BLaER1 (cell line): Measurements from ENCODE around the gene ELOA2.
"Not testable (repeated sequence)": the region's sequence is repeated elsewhere in the genome, so short reads cannot be mapped to it uniquely, and the experiment has no call there.

Experiments used
- H3K27ac ChIP-seq: shearing (Covaris generic); formaldehyde crosslinking; 2 replicates; pipeline ENCODE4 v1.8.1; 2022
- H3K27me3 ChIP-seq: shearing (Covaris generic); formaldehyde crosslinking; 2 replicates; pipeline ENCODE4 v1.8.1; 2022
- H3K36me3 ChIP-seq: shearing (Covaris generic); formaldehyde crosslinking; 2 replicates; pipeline ENCODE4 v1.8.1; 2022
- H3K4me1 ChIP-seq: shearing (Covaris generic); formaldehyde crosslinking; 2 replicates; pipeline ENCODE4 v1.8.1; 2022
- H3K4me2 ChIP-seq: shearing (Covaris generic); formaldehyde crosslinking; 2 replicates; pipeline ENCODE4 v1.8.1; 2022
- H3K4me3 ChIP-seq: shearing (Covaris generic); formaldehyde crosslinking; 2 replicates; pipeline ENCODE4 v1.8.1; 2022
- H3K9ac ChIP-seq: shearing (Covaris generic); formaldehyde crosslinking; 2 replicates; pipeline ENCODE4 v1.8.1; 2022
- H3K9me3 ChIP-seq: shearing (Covaris generic); formaldehyde crosslinking; 2 replicates; pipeline ENCODE4 v1.8.1; 2022
- H4K20me1 ChIP-seq: shearing (Covaris generic); formaldehyde crosslinking; 2 replicates; pipeline ENCODE4 v1.8.1; 2022
- Cebpa-rat ChIP-seq: shearing (Covaris generic); IDR thresholded peaks from 2 replicates; pipeline ENCODE4 v1.8.1; 2022

Gene ELOA2

DNA sequence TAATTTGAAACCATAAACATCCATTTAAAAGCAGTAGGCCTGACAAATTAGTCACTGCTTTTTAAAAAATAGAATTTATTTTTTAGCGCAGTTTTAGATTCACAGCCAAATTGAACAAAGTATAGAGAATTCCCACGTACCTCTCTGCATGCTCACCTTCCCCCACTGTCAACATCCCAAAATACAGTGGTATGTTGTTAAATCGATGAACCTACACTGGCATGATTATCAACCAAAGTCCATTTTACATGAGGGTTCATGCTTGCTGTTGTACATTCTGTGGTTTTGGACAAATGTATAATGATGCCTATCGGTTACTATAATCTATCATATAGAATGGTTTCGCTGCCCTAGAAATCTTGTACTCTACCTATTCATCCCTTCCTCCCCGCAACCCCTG lies 5.6 kb upstream of the ELOA2 start:
- Histone ChIP-seq H3K27ac (no peak overlapping the region), H3K4me2 (no peak overlapping the region), H3K4me1 (no peaks in the 10 kb centered on the region), H3K9me3 (0 out of 2 replicates have a peak, but pooled peaks cover 6% of the 10 kb centered on the region), H3K27me3 (no peaks in the 10 kb centered on the region), H3K4me3 (no peak overlapping the region), H3K9ac (no peak overlapping the region), H3K36me3 (no peaks in the 10 kb centered on the region), H4K20me1 (no peaks in the 10 kb centered on the region)
- no peak for TF ChIP-seq Cebpa-rat

DNA sequence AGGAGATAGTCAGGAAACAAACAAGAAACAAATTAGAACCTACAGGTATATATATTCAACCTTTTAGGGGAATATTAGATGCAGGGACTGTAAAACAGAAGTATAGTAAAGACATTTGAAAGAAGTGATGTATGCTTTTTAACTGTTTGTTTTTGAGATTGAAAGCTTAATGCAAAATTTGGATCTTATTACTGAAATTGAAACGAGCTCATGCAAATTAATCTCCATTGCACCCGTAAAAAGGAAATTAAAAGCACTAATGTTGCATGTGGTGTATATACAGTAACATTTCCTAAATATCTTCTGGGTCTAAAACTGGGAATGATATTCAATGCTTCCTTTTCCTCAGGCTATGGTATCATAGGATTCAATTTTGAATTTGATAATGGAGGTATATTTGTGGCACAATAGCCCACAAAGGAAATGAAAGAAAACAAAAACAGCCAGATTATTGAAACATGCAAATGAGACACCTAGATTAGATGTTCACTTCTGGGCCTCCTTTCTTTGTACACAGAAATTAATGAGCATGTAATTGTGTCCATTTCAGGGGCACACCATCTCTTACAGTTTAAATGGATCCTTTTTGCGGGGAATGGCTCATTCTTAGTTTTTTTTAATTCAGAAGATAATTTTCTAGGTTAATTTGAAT lies 1.6 kb upstream of the ELOA2 start:
- Histone ChIP-seq H3K27ac (no peak overlapping the region), H3K9me3 (0 out of 2 replicates have a peak, but pooled peaks cover 6% of the 10 kb centered on the region), H3K9ac (no peak overlapping the region), H3K36me3 (no peaks in the 10 kb centered on the region), H3K4me2 (no peak overlapping the region), H4K20me1 (no peaks in the 10 kb centered on the region), H3K27me3 (no peaks in the 10 kb centered on the region), H3K4me3 (no peak overlapping the region), H3K4me1 (no peaks in the 10 kb centered on the region)
- no peak for TF ChIP-seq Cebpa-rat

DNA sequence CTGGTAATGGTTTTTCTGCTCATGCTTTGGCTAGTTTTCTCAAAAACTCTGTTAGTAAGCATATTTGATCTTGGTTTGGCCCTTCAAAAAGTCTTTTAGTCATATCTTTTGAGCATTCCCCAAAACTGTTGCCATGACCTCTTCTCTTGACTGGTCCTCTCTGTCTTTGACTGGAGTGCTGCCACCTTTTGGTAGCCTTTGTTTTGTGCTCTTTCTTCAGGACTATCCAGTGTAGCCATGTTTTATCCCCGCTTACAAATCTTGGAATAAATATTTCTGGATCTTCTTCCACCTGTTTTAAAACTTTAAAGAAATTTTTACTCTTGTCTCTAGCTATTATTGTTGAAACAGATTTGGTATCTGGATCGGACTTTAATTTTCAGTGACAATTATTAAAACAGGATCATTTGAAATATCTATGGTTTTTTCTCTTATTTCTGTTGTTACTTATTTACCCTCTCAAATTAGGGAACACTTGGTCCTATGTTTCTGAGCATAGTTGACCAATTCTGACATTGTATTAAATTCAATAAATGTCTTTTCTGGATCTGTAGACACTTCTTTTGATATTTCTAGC lies 965 bp upstream of the ELOA2 start:
- Histone ChIP-seq H3K9ac (no peak overlapping the region), H3K27ac (no peak overlapping the region), H3K9me3 (0 out of 2 replicates have a peak, but pooled peaks cover under 1% of the 10 kb centered on the region), H4K20me1 (no peaks in the 10 kb centered on the region), H3K4me2 (no peak overlapping the region), H3K27me3 (no peaks in the 10 kb centered on the region), H3K4me1 (no peaks in the 10 kb centered on the region), H3K4me3 (no peak overlapping the region), H3K36me3 (no peaks in the 10 kb centered on the region)
- TF ChIP-seq Cebpa-rat = no peak

DNA sequence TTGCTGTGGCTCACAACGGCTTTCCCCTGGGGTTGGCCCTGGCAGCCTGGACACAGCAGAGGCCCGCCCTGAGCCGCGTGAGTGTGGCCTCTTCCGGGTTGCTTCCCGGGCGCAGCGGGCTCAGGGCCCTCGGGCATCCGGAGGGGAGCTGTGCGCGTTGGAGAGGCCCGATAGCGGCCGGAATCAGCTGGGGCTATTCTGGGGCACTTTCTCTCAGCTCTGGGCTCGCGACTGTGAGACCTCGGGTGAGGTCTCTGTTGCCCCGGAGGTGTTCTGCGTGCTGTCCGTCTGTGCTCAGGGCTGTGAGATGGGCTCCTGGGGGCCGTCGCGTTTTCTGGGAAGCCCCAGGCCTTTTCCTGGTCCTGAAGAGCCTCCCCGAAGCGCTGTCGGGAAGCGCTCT lies 830 bp downstream of the ELOA2 start:
- not testable (repeated sequence) for H3K9ac ChIP-seq, H3K4me3 ChIP-seq, H3K9me3 ChIP-seq, H3K27ac ChIP-seq, H3K4me2 ChIP-seq, H3K4me1 ChIP-seq, H4K20me1 ChIP-seq, H3K27me3 ChIP-seq, H3K36me3 ChIP-seq

DNA sequence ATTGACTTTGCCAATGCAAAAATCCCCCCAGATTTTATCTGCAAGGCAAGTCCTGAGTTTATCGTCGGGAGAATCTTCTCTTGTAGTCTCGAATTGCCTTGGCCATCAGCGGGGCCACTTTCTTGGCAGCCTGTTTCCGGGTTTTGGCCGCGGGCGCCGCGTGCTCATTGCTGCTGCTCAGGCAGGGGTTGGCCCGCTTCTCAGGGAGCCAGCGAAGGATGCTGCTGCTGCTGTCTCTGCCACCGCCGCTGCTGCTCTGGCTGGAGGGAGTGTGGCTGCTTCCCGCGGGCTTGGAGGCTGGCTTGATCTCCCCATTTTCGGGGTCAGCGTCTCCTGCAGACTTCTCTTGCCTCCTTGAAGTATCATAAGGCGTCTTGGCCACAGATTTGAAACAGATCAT lies 2.5 kb downstream of the ELOA2 start:
- no peaks in the 10 kb centered on the region for H3K9me3 ChIP-seq
- no peaks in the 10 kb centered on the region for H4K20me1 ChIP-seq
- H3K4me1 ChIP-seq = no peaks in the 10 kb centered on the region
- no peak for TF ChIP-seq Cebpa-rat
- no peak overlapping the region for H3K4me2 ChIP-seq
- no peak overlapping the region for H3K4me3 ChIP-seq
- H3K9ac ChIP-seq = no peak overlapping the region
- H3K27ac ChIP-seq = no peak overlapping the region
- H3K27me3 ChIP-seq = no peaks in the 10 kb centered on the region
- no peaks in the 10 kb centered on the region for H3K36me3 ChIP-seq

DNA sequence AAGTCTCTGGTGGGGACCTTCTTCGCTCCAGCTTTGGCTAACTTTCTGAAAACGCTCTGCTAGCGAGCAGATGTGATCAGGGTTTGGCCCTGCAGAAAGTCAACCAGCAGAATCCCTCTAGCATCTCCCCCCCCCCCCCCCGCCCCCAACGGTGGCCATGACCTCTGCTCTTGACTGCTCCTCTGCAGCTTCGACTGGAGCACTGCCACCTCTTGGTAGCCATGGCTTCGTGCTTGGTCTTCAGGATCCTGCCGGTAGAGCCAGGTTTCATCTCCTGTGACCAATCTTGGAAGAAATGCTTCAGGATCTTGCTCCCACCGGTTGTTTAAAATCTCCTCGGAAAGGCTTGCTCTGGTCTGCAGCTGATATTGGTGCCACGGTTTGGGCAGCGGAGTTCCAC lies 4.5 kb downstream of the ELOA2 start:
- H3K27ac ChIP-seq, H3K27me3 ChIP-seq, H3K4me3 ChIP-seq, H3K36me3 ChIP-seq, H3K4me1 ChIP-seq, H3K9ac ChIP-seq, H3K9me3 ChIP-seq, H3K4me2 ChIP-seq, H4K20me1 ChIP-seq: not testable (repeated sequence)

DNA sequence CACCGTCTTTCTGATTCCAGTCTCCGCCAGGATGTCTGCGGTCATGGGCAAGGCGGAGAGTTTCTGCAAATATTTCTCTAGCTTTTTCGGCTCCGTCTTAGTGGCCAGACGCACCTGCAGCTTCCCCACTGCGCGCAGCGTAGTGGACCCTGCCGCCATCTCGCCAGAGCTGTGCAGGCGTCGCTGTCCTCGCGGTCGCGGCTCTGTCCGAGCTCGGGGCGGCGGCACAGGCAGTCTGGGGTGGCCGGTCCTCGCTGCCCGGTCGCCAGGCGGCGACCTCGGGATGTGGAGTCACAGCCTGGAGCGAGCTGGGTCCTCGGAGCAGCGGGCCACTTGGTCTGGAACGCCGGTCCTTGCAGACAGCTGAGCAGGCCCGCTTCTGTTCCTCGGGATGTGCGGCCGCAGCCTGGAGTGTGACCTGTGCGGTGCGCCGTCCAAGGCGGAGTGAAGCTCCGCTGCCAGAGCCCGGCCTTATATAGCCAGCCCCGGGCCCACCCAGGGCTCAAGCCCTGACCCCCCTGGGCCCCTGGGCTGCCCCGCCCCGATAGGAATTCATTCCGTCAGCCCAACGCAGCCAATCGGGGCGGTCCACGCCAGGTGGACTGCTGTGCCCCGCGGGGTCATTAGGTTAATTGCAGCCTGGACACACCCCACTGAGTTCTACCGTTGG lies 5.6 kb downstream of the ELOA2 start:
- H3K9ac ChIP-seq, H3K9me3 ChIP-seq, H3K27me3 ChIP-seq, H3K27ac ChIP-seq, H3K4me1 ChIP-seq, H4K20me1 ChIP-seq, H3K36me3 ChIP-seq, H3K4me3 ChIP-seq, H3K4me2 ChIP-seq: not testable (repeated sequence)

DNA sequence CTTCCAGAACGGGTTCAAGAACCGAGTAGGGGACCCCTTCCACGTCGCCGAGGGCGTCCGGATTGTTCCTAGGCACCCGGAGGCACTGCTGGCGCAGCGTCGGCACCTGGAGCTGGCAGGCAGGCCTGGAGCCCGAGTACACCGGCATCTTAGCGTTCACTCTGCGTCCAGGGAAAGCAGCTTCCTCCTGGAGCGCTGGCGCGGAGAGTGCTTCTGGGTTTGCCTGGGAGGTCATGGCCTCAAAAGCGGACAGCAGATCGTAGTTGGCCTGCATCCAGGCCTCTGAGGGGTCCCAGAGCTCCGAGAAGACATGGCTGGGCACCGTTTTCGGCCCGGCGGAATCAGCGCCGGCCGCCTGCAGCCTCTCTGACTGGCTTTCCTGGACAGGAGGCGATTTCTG lies 6.7 kb downstream of the ELOA2 start:
- H3K36me3 ChIP-seq, H3K27me3 ChIP-seq, H3K4me1 ChIP-seq, H4K20me1 ChIP-seq, H3K4me3 ChIP-seq, H3K27ac ChIP-seq, H3K9me3 ChIP-seq, H3K9ac ChIP-seq, H3K4me2 ChIP-seq: not testable (repeated sequence)

DNA sequence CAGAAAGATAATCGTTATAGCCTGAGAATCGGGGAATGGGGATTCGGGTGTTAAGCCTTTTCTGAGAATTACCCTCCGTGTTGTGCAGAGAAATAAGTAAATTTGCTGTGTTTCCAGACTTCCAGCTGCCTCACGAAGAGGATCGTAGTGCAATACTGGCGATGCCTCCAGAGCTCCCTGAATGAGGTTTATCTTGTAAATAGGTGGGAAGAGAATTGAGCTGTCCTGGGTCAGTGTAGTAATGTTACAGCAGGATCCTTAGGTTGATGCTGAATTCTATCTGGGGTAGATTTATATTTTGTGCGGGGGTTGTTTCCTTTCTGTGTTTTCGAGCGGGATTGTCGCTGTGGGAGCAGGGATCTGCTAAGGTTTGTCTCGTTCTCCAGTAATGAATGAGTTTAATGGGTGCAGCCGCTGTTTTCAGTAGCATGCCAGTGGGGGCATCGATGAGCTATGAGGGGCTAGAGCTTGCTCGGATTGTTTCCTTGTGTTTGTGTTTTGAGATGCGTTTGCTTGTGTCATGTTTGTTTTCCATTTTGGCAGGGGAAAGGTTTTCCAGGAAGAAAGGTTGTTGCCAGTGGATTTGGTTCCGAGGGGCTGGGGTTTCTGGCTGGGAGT lies 9.8 kb downstream of the ELOA2 start:
- not testable (repeated sequence) for H3K27ac ChIP-seq, H3K4me1 ChIP-seq, H4K20me1 ChIP-seq, H3K9me3 ChIP-seq, H3K9ac ChIP-seq, H3K36me3 ChIP-seq, H3K4me3 ChIP-seq, H3K27me3 ChIP-seq, H3K4me2 ChIP-seq

DNA sequence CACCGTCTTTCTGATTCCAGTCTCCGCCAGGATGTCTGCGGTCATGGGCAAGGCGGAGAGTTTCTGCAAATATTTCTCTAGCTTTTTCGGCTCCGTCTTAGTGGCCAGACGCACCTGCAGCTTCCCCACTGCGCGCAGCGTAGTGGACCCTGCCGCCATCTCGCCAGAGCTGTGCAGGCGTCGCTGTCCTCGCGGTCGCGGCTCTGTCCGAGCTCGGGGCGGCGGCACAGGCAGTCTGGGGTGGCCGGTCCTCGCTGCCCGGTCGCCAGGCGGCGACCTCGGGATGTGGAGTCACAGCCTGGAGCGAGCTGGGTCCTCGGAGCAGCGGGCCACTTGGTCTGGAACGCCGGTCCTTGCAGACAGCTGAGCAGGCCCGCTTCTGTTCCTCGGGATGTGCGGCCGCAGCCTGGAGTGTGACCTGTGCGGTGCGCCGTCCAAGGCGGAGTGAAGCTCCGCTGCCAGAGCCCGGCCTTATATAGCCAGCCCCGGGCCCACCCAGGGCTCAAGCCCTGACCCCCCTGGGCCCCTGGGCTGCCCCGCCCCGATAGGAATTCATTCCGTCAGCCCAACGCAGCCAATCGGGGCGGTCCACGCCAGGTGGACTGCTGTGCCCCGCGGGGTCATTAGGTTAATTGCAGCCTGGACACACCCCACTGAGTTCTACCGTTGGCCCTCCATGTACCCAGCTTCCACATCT lies 11.5 kb downstream of the ELOA2 start:
- not testable (repeated sequence) for H3K9me3 ChIP-seq, H3K27ac ChIP-seq, H3K4me3 ChIP-seq, H3K27me3 ChIP-seq, H3K4me2 ChIP-seq, H4K20me1 ChIP-seq, H3K4me1 ChIP-seq, H3K36me3 ChIP-seq, H3K9ac ChIP-seq

DNA sequence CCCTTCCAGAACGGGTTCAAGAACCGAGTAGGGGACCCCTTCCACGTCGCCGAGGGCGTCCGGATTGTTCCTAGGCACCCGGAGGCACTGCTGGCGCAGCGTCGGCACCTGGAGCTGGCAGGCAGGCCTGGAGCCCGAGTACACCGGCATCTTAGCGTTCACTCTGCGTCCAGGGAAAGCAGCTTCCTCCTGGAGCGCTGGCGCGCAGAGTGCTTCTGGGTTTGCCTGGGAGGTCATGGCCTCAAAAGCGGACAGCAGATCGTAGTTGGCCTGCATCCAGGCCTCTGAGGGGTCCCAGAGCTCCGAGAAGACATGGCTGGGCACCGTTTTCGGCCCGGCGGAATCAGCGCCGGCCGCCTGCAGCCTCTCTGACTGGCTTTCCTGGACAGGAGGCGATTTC lies 12.6 kb downstream of the ELOA2 start:
- not testable (repeated sequence) for H3K4me2 ChIP-seq, H3K9me3 ChIP-seq, H3K4me1 ChIP-seq, H3K4me3 ChIP-seq, H3K9ac ChIP-seq, H3K27ac ChIP-seq, H3K36me3 ChIP-seq, H3K27me3 ChIP-seq, H4K20me1 ChIP-seq

DNA sequence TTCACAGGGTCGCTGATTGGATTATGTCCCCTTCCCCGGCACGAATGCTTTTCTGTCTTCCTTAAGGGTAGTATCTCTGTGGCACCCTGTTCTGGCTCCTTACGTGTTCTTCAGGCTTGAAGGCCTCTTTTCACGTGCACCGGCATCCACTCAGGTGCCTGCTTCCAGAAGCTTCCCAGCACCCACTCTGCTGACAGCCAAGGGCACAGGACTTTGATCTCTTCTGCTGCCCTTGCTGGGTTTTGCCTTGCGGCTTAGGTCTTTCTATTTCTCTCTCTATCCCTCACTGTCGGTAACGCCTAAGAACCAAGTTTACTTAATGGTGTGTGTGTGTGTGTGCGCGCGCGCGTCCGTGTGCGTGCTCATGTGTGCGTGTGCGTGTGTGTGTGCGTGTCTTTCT lies 14.7 kb downstream of the ELOA2 start:
- not testable (repeated sequence) for H3K4me3 ChIP-seq, H3K27me3 ChIP-seq, H3K27ac ChIP-seq, H3K36me3 ChIP-seq, H3K4me2 ChIP-seq, H3K9me3 ChIP-seq, H3K9ac ChIP-seq, H3K4me1 ChIP-seq, H4K20me1 ChIP-seq

DNA sequence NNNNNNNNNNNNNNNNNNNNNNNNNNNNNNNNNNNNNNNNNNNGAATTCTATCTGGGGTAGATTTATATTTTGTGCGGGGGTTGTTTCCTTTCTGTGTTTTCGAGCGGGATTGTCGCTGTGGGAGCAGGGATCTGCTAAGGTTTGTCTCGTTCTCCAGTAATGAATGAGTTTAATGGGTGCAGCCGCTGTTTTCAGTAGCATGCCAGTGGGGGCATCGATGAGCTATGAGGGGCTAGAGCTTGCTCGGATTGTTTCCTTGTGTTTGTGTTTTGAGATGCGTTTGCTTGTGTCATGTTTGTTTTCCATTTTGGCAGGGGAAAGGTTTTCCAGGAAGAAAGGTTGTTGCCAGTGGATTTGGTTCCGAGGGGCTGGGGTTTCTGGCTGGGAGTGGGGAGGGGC lies 15.6 kb downstream of the ELOA2 start:
- H3K36me3 ChIP-seq, H3K9ac ChIP-seq, H4K20me1 ChIP-seq, H3K27ac ChIP-seq, H3K4me1 ChIP-seq, H3K9me3 ChIP-seq, H3K4me3 ChIP-seq, H3K27me3 ChIP-seq, H3K4me2 ChIP-seq: not testable (repeated sequence)
